GM19351 (cell line): Measurements from ENCODE around the gene PDZD2.

Experiments
- ATAC-seq: cut with Tn5 transposase; IDR thresholded peaks from one replicate; pipeline ENCODE4 v1.9.1; 2021; ENCODE audit warnings: mild to moderate bottlenecking, moderate library complexity; ENCODE audit not compliant: unreplicated experiment

The PDZD2 gene

GRCh38 chr5:32123058-32123805 is 484.3 kb downstream of the PDZD2 start:
- no peak for ATAC-seq

GRCh38 chr5:32123889-32124676 is 485.2 kb downstream of the PDZD2 start:
- ATAC-seq, result no peak

DNA sequence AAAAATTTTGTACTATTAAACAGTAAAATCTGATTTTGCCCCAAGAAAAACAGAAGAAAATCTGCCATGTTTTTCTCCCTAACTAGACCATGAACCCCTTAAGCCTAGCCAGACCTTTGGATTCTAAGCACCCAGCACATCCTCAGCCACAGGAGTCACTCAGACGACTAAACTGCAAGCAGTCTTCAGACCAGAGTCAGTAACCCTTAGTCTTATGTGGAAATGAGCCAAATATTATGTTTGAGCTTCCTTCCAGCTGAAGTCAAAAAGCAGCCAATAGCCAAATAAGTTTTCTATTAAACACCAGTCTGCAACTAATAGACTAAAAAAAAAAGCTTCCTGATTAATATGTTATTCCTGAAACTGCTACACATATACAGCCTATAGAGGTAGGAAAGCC is 487.8 kb downstream of the PDZD2 start:
- no peak for ATAC-seq

DNA sequence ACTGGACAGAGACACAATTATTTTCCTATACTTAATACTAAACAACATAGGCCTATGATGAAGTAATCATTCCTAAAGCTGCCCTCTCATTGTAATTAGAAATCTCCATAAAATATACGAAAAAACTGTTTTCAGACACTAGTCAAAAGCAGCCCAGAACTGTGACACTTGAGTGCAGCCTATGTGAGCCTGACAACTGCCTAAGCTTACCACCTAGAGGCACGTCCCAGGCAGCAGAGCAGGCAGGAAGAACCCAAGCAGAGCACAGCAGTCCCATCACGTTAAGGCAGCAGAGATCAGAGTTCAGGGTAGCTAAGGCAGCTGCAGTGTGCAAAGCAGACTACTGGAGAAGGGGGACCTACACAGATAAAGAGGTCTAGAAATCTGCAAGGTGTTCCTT is 488.8 kb downstream of the PDZD2 start:
- no peak for ATAC-seq

- no peak for ATAC-seq
Measured at GRCh38 chr5:32129074-32129598, 490.2 kb downstream of the PDZD2 start.

DNA sequence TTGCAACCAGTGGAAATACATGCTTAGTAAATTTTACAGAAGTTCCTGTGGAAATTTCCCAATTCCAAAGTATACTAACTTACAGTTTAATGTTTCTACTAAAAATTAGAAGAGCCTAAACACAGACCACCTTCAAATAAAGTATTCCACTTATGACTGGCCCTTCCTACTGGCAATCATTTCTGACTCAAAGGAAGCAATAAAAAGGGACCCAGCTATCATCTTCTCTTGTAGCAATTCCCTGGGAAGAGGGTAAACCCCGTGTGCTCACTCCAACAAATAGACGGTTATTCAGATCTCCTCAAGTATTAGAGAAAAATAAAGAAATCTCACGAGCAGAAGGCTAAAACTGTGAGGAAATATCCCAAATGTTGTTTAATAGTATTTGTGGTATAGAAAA is 491.9 kb downstream of the PDZD2 start:
- no peak for ATAC-seq

GRCh38 chr5:32131604-32132003 is 492.7 kb downstream of the PDZD2 start:
- no peak for ATAC-seq

GRCh38 chr5:32132757-32133156 is 493.8 kb downstream of the PDZD2 start:
- no peak for ATAC-seq

- ATAC-seq, result no peak
Measured at GRCh38 chr5:32135086-32135485, 496.2 kb downstream of the PDZD2 start.

- ATAC-seq, result no peak
Measured at GRCh38 chr5:32136342-32136741, 497.4 kb downstream of the PDZD2 start.

DNA sequence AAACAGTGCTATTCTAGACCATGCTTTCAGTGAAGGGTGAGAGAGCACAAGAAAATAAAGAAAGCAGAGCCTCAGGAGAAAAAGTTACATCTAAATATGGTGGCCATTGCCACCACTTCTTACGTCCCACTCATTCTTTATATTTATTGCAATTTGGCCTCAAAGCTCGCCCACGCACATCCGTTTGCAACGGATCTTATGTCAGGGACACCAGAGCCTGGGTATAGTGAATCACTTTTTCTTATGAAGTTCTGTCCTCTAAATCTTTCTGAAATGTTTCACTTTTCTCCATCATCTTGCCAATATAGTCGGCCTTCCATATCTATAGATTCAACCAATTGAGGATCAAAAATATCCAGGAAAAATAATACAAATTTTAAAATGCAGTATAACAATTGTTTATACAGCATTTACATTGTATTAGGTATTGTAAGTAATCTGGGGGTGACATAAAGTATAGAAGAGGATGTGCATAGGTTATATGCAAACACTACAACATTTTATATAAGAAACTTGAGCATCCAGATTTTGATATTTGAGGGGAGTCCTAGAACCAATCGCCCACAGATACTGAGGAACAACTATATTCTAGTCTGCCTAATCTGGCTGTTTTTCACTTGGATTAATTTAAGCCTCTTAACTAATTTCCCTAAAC is 500.0 kb downstream of the PDZD2 start:
- no peak for ATAC-seq

- ATAC-seq, result no peak
Measured at GRCh38 chr5:32143617-32144377, 504.9 kb downstream of the PDZD2 start.

DNA sequence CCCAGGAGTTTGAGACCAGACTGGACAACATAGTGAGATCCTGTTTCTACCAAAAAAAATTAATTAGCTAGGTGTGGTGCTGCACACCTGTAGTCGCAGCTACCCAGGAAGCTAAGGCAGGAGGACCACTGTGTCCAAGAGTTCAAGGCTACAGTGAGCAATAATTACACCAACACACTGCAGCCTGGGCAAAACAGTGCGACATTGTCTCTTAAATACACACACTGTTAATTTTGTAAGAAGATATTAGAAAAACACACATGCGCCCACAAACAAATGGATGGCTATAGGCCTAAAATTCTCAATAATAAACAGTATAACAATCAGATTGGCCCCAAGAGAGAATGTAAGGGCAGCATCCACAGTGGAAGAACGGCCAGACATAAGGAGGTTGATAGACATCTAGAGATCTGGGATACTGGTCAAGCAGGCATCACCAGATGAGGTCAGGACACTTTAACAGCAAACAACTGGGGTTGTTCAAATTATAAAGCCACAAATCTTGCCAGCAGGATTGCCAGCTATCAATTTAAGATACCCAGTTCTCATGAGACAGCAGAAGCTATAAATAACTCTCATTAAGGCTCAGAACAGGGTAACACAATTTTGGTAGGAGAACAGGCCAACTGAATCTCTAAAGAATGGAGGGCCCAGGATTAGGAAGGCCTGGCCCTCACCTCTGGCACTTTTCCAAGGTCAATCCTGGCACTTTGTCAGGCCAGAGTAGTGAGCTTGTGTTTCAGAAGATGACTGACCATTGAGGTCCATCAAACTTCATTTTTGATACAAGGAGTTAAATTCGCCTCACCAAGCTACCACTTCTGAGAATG is 505.7 kb downstream of the PDZD2 start:
- ATAC-seq, result no peak

GRCh38 chr5:32145378-32145777 is 506.4 kb downstream of the PDZD2 start:
- ATAC-seq, result no peak

- ATAC-seq, result no peak
Measured at GRCh38 chr5:32147236-32147635, 508.3 kb downstream of the PDZD2 start.

- ATAC-seq, result no peak
Measured at GRCh38 chr5:32147959-32148358, 509.0 kb downstream of the PDZD2 start.

DNA sequence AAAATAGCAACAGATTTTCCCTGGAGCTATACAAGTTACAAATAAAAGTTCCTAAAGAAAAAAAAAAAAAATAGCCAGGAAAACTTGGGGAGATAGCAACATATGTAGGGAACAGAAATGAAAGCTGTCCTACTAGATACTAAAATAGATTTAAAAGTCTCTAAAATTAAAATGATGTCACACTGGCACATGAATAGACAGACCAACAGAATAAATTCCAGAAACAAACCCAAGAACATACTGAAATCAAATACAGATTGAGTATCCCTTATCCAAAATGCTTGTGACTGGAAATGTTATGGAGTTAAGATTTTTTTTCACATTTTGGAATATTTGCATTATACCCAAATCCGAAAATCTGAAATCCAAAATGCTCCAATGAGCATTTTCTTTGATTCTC is 511.4 kb downstream of the PDZD2 start:
- ATAC-seq, result no peak

DNA sequence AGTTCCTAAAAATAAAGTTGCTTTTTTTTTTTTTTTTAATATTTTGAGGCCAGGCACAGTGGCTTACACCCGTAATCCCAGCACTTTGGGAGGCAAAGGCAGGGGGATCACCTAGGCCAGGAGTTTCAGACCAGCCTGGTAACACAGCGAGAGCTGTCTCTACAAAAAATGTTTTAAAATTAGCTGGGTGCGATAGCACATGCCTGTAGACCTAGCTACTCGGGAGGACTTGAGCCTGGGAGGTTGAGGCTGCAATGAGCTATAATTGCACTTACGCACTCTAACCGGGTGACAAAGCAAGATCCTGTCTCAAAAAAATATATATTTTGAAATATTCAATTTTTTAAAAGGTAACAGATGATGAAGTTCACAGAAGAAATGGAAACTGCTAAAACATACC is 512.3 kb downstream of the PDZD2 start:
- no peak for ATAC-seq

GRCh38 chr5:32153723-32154122 is 514.8 kb downstream of the PDZD2 start:
- ATAC-seq, result no peak

- no peak for ATAC-seq
Measured at GRCh38 chr5:32155211-32155610, 516.3 kb downstream of the PDZD2 start.
